Nephron (organoid): ENCODE measurements around the gene FAM229B.

Experiments used
- H3K27ac Mint-ChIP-seq, 3 experiments: 2 replicates each; pipeline ENCODE4 v1.8.0; 2020; ENCODE audit warnings: mixed read lengths in 3 of 3, mild to moderate bottlenecking in 2 of 3, moderate library complexity in 1 of 3
- H3K27me3 Mint-ChIP-seq: 2 replicates; pipeline ENCODE4 v1.8.0; 2021; ENCODE audit warnings: low read depth, mild to moderate bottlenecking, moderate library complexity, mixed read lengths
- H3K36me3 Mint-ChIP-seq: 2 replicates; pipeline ENCODE4 v1.8.0; 2020; ENCODE audit warnings: low read depth, mixed read lengths
- H3K4me1 Mint-ChIP-seq: 2 replicates; pipeline ENCODE4 v1.8.0; 2020; ENCODE audit warnings: mixed read lengths
- H3K4me3 Mint-ChIP-seq, 3 experiments: 2 replicates each; pipeline ENCODE4 v1.8.0; 2020; ENCODE audit warnings: mild to moderate bottlenecking in 3 of 3, mixed read lengths in 3 of 3, moderate library complexity in 2 of 3
- H3K9me3 Mint-ChIP-seq: 2 replicates; pipeline ENCODE4 v1.8.0; 2020; ENCODE audit warnings: mixed read lengths
- CTCF ChIP-seq, 3 experiments: fragments of 200-600 bp; sonication (generic); IDR thresholded peaks; one replicate each; pipeline ENCODE4 v1.5.0; 2021; ENCODE audit warnings: antibody characterized with exemption in 3 of 3; ENCODE audit not compliant: unreplicated experiment in 3 of 3

Gene FAM229B

GRCh38 chr6:112117554-112117953 is 30.2 kb downstream of the FAM229B start:
- no peak for TF ChIP-seq CTCF (IDR thresholded peaks at IDR 0.05; ENCODE audit: unreplicated experiment in 3 of 3)
- H3K27me3 Mint-ChIP-seq: no peaks in the 10 kb centered on the region
- no peak overlapping the region for H3K27ac Mint-ChIP-seq
- peaks cover 12% of the 10 kb centered on the region for H3K4me1 Mint-ChIP-seq
- no peak overlapping the region for H3K4me3 Mint-ChIP-seq
- peaks cover 55% of the 10 kb centered on the region for H3K36me3 Mint-ChIP-seq
- no peaks in the 10 kb centered on the region for H3K9me3 Mint-ChIP-seq

- Mint-ChIP-seq H3K4me1 (peaks cover 8% of the 10 kb centered on the region), H3K36me3 (peaks cover 51% of the 10 kb centered on the region), H3K4me3 (no peak overlapping the region), H3K9me3 (no peaks in the 10 kb centered on the region), H3K27ac (no peak overlapping the region), H3K27me3 (no peaks in the 10 kb centered on the region)
- TF ChIP-seq CTCF (IDR thresholded peaks at IDR 0.05; ENCODE audit: unreplicated experiment in 3 of 3): no peak
Measured at GRCh38 chr6:112118034-112118433, 30.6 kb downstream of the FAM229B start.

GRCh38 chr6:112122756-112123155 is 35.4 kb downstream of the FAM229B start:
- no peak overlapping the region for H3K4me3 Mint-ChIP-seq
- no peaks in the 10 kb centered on the region for H3K4me1 Mint-ChIP-seq
- H3K27ac Mint-ChIP-seq: no peak overlapping the region
- no peak for TF ChIP-seq CTCF (IDR thresholded peaks at IDR 0.05; ENCODE audit: unreplicated experiment in 3 of 3)
- H3K27me3 Mint-ChIP-seq: no peaks in the 10 kb centered on the region
- H3K36me3 Mint-ChIP-seq: peaks cover 44% of the 10 kb centered on the region
- no peaks in the 10 kb centered on the region for H3K9me3 Mint-ChIP-seq

GRCh38 chr6:112123982-112124381 is 36.6 kb downstream of the FAM229B start:
- Mint-ChIP-seq H3K27ac (no peak overlapping the region), H3K9me3 (no peaks in the 10 kb centered on the region), H3K36me3 (peaks cover 45% of the 10 kb centered on the region), H3K4me1 (no peaks in the 10 kb centered on the region), H3K27me3 (no peaks in the 10 kb centered on the region), H3K4me3 (no peak overlapping the region)
- no peak for TF ChIP-seq CTCF (IDR thresholded peaks at IDR 0.05; ENCODE audit: unreplicated experiment in 3 of 3)

- Mint-ChIP-seq H3K36me3 (peaks cover 31% of the 10 kb centered on the region), H3K4me1 (no peaks in the 10 kb centered on the region), H3K9me3 (no peaks in the 10 kb centered on the region), H3K4me3 (no peak overlapping the region), H3K27me3 (no peaks in the 10 kb centered on the region), H3K27ac (no peak overlapping the region)
- no peak for TF ChIP-seq CTCF (IDR thresholded peaks at IDR 0.05; ENCODE audit: unreplicated experiment in 3 of 3)
Measured at GRCh38 chr6:112128208-112128607, 40.8 kb downstream of the FAM229B start.

- Mint-ChIP-seq H3K27me3 (no peaks in the 10 kb centered on the region), H3K9me3 (no peaks in the 10 kb centered on the region), H3K4me1 (no peaks in the 10 kb centered on the region), H3K4me3 (no peak overlapping the region), H3K36me3 (peaks cover 31% of the 10 kb centered on the region), H3K27ac (no peak overlapping the region)
- TF ChIP-seq CTCF (IDR thresholded peaks at IDR 0.05; ENCODE audit: unreplicated experiment in 3 of 3): no peak
Measured at GRCh38 chr6:112130878-112131277, 43.5 kb downstream of the FAM229B start.
